ENCODE results near the gene PPP3R1.

Gene PPP3R1

DNA sequence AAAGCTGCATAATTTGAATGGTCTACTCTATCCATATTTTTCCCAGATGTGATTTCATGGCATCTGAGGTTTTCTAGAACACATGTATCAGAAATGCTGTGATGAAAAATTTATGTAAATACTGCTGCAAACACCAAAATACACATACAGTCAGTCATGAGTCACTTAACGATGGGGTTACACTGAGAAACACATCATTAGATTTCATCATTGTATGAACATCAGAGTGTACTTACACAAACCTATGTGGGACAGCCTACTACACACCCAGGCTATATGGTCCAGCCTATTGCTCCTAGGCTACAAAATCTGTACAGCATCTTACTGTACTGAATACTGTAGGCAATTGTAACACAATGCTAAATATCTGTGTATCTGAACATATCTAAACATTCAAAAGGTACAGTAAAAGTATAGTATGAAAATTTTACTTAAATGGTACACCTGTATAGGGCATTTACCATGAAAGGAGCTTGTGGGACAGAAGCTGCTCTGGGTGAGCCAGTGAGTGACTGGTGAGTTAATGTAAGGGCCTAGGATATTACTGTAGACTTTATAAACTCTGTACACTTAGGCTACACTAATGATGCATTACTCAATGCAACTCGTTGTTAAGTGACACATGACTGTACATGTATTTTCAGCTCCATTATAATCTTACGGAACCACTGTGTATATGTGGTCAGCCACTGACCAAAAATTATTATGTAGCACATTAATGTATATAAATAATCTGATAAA lies 61.2 kb downstream of the PPP3R1 start:
- no peaks in the 10 kb centered on the region for H3K36me3 ChIP-seq (ENCODE audit: control insufficient read depth, insufficient read depth, low read length)
- no peaks in the 10 kb centered on the region for H3K4me1 ChIP-seq (ENCODE audit: control insufficient read depth, insufficient read depth, low read length)
- no peaks in the 10 kb centered on the region for H3K27me3 ChIP-seq (ENCODE audit: control insufficient read depth, insufficient read depth, low read length, poor library complexity, severe bottlenecking)
- WGBS, 2 experiments: 87 to 91% methylated on average over 2 of the region's 3 CpGs
- no peaks in the 10 kb centered on the region for H3K9me3 ChIP-seq (ENCODE audit: control insufficient read depth, low read length)
- no peak overlapping the region for H3K4me3 ChIP-seq (ENCODE audit: insufficient read depth, low read depth, low read length)
- no peak overlapping the region for H3K27ac ChIP-seq (ENCODE audit: insufficient read depth, low read depth, low read length, poor library complexity, severe bottlenecking)

DNA sequence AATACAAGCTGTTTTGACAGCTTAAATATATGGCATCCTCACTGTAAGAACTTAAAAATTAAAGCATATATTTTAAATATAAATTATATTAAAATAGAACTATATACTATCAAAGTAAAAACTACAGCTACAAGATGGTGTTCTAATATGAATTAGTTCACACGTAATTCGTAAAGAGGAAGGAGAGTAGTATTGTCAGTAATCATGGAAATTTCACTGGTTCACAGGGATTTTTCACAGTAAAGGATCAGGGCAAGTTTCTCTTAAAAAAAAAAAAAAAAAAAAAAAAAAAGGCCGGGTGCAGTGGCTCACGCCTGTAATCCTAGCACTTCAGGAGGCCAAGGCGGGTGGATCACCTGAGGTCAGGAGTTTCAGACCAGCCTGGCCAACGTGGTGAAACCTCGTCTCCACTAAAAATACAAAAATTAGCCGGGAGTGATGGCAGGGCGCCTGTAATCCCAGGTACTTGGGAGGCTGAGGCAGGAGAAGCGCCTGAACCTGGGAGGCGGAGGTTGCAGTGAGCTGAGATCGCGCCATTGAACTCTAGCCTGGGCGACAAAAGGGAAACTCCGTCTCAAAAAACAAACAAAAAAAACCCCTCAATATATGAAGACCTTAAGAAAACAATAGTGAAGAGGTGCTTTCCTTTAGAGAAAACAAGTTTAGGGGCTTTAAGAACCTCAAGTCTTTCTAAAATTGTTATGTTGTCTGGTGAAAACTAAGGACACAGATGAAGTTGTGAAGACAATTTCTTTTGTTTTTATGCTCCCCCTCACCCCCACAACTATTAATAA lies 62.1 kb downstream of the PPP3R1 start:
- Histone ChIP-seq H3K27me3 (ENCODE audit: control insufficient read depth, insufficient read depth, low read length, poor library complexity, severe bottlenecking) (no peaks in the 10 kb centered on the region), H3K9me3 (ENCODE audit: control insufficient read depth, low read length) (no peaks in the 10 kb centered on the region), H3K27ac (ENCODE audit: insufficient read depth, low read depth, low read length, poor library complexity, severe bottlenecking) (no peak overlapping the region), H3K4me3 (ENCODE audit: insufficient read depth, low read depth, low read length) (no peak overlapping the region), H3K4me1 (ENCODE audit: control insufficient read depth, insufficient read depth, low read length) (no peaks in the 10 kb centered on the region), H3K36me3 (ENCODE audit: control insufficient read depth, insufficient read depth, low read length) (no peaks in the 10 kb centered on the region)
- 84 to 87% methylated on average over 13 to 15 of the region's 15 CpGs for WGBS, 2 experiments

GRCh38 chr2:68188831-68189230 lies 63.5 kb downstream of the PPP3R1 start:
- H3K36me3 ChIP-seq (ENCODE audit: control insufficient read depth, insufficient read depth, low read length): peaks cover 2% of the 10 kb centered on the region
- WGBS, 2 experiments: 95 to 97% methylated on average over 5 of the region's 5 CpGs
- H3K4me1 ChIP-seq (ENCODE audit: control insufficient read depth, insufficient read depth, low read length): no peaks in the 10 kb centered on the region
- no peaks in the 10 kb centered on the region for H3K27me3 ChIP-seq (ENCODE audit: control insufficient read depth, insufficient read depth, low read length, poor library complexity, severe bottlenecking)
- H3K9me3 ChIP-seq (ENCODE audit: control insufficient read depth, low read length): no peaks in the 10 kb centered on the region
- H3K4me3 ChIP-seq (ENCODE audit: insufficient read depth, low read depth, low read length): no peak overlapping the region
- no peak overlapping the region for H3K27ac ChIP-seq (ENCODE audit: insufficient read depth, low read depth, low read length, poor library complexity, severe bottlenecking)

- H3K4me3 ChIP-seq (ENCODE audit: insufficient read depth, low read depth, low read length): no peak overlapping the region
- H3K9me3 ChIP-seq (ENCODE audit: control insufficient read depth, low read length): no peaks in the 10 kb centered on the region
- H3K27ac ChIP-seq (ENCODE audit: insufficient read depth, low read depth, low read length, poor library complexity, severe bottlenecking): no peak overlapping the region
- H3K36me3 ChIP-seq (ENCODE audit: control insufficient read depth, insufficient read depth, low read length): peaks cover 4% of the 10 kb centered on the region
- 100% methylated on average over 1 of the region's 1 CpG for WGBS, 2 experiments
- no peaks in the 10 kb centered on the region for H3K4me1 ChIP-seq (ENCODE audit: control insufficient read depth, insufficient read depth, low read length)
- H3K27me3 ChIP-seq (ENCODE audit: control insufficient read depth, insufficient read depth, low read length, poor library complexity, severe bottlenecking): no peaks in the 10 kb centered on the region
Observed at GRCh38 chr2:68187329-68187728, 65.0 kb downstream of the PPP3R1 start.

DNA sequence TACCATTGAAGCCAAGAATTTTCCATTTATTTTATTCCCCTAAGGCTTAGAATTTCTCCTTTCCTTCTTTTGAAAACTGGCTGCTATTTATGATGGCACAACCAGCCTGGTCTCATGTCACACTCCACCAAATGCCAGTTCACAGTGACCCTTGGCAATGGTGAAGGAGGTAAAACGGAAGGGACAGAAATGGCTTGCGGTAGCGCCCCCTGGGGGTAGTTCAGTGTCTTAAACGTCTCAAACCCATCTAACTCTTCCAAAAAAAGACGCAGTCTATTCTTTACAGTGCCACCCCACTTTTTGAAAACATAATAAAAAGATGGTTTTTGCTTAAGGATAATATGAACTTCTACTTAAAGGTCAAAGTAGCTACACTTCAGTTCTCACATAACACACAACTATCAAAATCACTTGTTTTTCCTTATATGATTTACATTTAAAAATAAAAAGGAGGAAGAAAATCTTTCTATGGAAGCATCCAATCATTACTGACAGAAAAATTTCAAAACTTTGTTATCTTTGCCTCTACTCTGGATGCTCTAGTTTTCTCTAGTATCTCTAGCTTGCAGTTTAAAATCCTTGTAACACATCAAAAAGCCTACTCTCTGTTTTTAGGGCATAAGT lies 66.7 kb downstream of the PPP3R1 start:
- Histone ChIP-seq H3K4me1 (ENCODE audit: control insufficient read depth, insufficient read depth, low read length) (no peaks in the 10 kb centered on the region), H3K9me3 (ENCODE audit: control insufficient read depth, low read length) (no peaks in the 10 kb centered on the region), H3K4me3 (ENCODE audit: insufficient read depth, low read depth, low read length) (no peak overlapping the region), H3K27ac (ENCODE audit: insufficient read depth, low read depth, low read length, poor library complexity, severe bottlenecking) (no peak overlapping the region), H3K27me3 (ENCODE audit: control insufficient read depth, insufficient read depth, low read length, poor library complexity, severe bottlenecking) (no peaks in the 10 kb centered on the region), H3K36me3 (ENCODE audit: control insufficient read depth, insufficient read depth, low read length) (peaks cover 4% of the 10 kb centered on the region)
- WGBS, 2 experiments: 40% methylated on average over 4 of the region's 5 CpGs; no CpG with 5 or more reads in 1 of the 2 experiments

- no peak overlapping the region for H3K27ac ChIP-seq (ENCODE audit: insufficient read depth, low read depth, low read length, poor library complexity, severe bottlenecking)
- no peaks in the 10 kb centered on the region for H3K4me1 ChIP-seq (ENCODE audit: control insufficient read depth, insufficient read depth, low read length)
- no peaks in the 10 kb centered on the region for H3K9me3 ChIP-seq (ENCODE audit: control insufficient read depth, low read length)
- H3K4me3 ChIP-seq (ENCODE audit: insufficient read depth, low read depth, low read length): no peak overlapping the region
- no peaks in the 10 kb centered on the region for H3K27me3 ChIP-seq (ENCODE audit: control insufficient read depth, insufficient read depth, low read length, poor library complexity, severe bottlenecking)
- 95 to 100% methylated on average over 1 of the region's 1 CpG for WGBS, 2 experiments
- H3K36me3 ChIP-seq (ENCODE audit: control insufficient read depth, insufficient read depth, low read length): peaks cover 5% of the 10 kb centered on the region
Observed at GRCh38 chr2:68182902-68183301, 69.4 kb downstream of the PPP3R1 start.

- Histone ChIP-seq H3K27me3 (ENCODE audit: control insufficient read depth, insufficient read depth, low read length, poor library complexity, severe bottlenecking) (no peaks in the 10 kb centered on the region), H3K9me3 (ENCODE audit: control insufficient read depth, low read length) (no peaks in the 10 kb centered on the region), H3K4me1 (ENCODE audit: control insufficient read depth, insufficient read depth, low read length) (no peaks in the 10 kb centered on the region), H3K4me3 (ENCODE audit: insufficient read depth, low read depth, low read length) (no peak overlapping the region), H3K27ac (ENCODE audit: insufficient read depth, low read depth, low read length, poor library complexity, severe bottlenecking) (no peak overlapping the region), H3K36me3 (ENCODE audit: control insufficient read depth, insufficient read depth, low read length) (peaks cover 13% of the 10 kb centered on the region)
- 95% methylated on average over 2 of the region's 4 CpGs for WGBS, 2 experiments
Observed at GRCh38 chr2:68178954-68179627, 73.2 kb downstream of the PPP3R1 start.

- no peaks in the 10 kb centered on the region for H3K27me3 ChIP-seq (ENCODE audit: control insufficient read depth, insufficient read depth, low read length, poor library complexity, severe bottlenecking)
- H3K4me1 ChIP-seq (ENCODE audit: control insufficient read depth, insufficient read depth, low read length): no peaks in the 10 kb centered on the region
- H3K4me3 ChIP-seq (ENCODE audit: insufficient read depth, low read depth, low read length): no peak overlapping the region
- WGBS, 2 experiments: 95 to 97% methylated on average over 3 of the region's 3 CpGs
- no peaks in the 10 kb centered on the region for H3K9me3 ChIP-seq (ENCODE audit: control insufficient read depth, low read length)
- H3K36me3 ChIP-seq (ENCODE audit: control insufficient read depth, insufficient read depth, low read length): peaks cover 9% of the 10 kb centered on the region
- no peak overlapping the region for H3K27ac ChIP-seq (ENCODE audit: insufficient read depth, low read depth, low read length, poor library complexity, severe bottlenecking)
Observed at GRCh38 chr2:68178432-68178831, 73.9 kb downstream of the PPP3R1 start.

DNA sequence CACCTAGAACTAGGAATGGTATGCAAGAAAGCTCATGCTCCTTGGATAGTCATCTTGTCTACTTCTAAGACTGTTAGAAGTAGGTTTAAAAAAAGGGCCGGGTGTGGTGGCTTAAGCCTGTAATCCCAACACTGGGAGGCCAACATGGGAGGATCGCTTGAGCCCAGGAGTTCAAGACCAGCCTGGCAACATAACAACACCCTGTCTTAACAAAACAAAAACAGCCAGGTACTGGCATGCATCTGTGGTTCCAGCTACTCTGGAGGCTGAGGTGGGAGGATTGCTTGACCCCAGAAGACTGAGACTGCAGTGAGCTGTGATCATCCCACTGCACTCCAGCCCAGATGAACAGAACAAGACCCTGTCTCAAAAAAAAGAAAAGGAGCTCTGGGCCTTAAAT lies 74.8 kb downstream of the PPP3R1 start:
- Histone ChIP-seq H3K27ac (ENCODE audit: insufficient read depth, low read depth, low read length, poor library complexity, severe bottlenecking) (no peak overlapping the region), H3K36me3 (ENCODE audit: control insufficient read depth, insufficient read depth, low read length) (peaks cover 9% of the 10 kb centered on the region), H3K4me1 (ENCODE audit: control insufficient read depth, insufficient read depth, low read length) (no peaks in the 10 kb centered on the region), H3K9me3 (ENCODE audit: control insufficient read depth, low read length) (no peaks in the 10 kb centered on the region), H3K27me3 (ENCODE audit: control insufficient read depth, insufficient read depth, low read length, poor library complexity, severe bottlenecking) (no peaks in the 10 kb centered on the region), H3K4me3 (ENCODE audit: insufficient read depth, low read depth, low read length) (no peak overlapping the region)
- WGBS, 2 experiments: 45 to 46% methylated on average over 2 of the region's 2 CpGs

DNA sequence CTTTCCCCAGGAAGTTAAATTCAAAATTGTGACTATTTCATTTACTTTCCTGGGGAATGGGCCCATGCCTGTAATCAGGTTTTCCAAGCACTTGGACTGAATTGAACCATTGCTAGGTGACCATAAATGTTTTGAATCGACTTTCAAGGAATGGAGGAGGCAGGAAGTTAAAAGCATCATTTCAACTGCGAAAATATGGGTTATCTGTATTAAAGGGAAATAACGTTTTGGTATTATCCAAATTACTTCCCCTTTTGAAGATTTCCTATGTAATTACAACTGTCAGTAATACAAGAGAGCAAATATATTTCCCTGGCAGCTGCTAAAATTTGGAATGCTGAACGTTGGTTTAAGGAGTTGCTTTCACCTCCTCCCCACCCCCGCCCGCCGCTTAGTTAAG lies 75.7 kb downstream of the PPP3R1 start:
- WGBS, 2 experiments: 96 to 98% methylated on average over 5 to 6 of the region's 7 CpGs
- Histone ChIP-seq H3K27ac (ENCODE audit: insufficient read depth, low read depth, low read length, poor library complexity, severe bottlenecking) (no peak overlapping the region), H3K27me3 (ENCODE audit: control insufficient read depth, insufficient read depth, low read length, poor library complexity, severe bottlenecking) (no peaks in the 10 kb centered on the region), H3K9me3 (ENCODE audit: control insufficient read depth, low read length) (no peaks in the 10 kb centered on the region), H3K4me3 (ENCODE audit: insufficient read depth, low read depth, low read length) (no peak overlapping the region), H3K4me1 (ENCODE audit: control insufficient read depth, insufficient read depth, low read length) (no peaks in the 10 kb centered on the region), H3K36me3 (ENCODE audit: control insufficient read depth, insufficient read depth, low read length) (peaks cover 14% of the 10 kb centered on the region)

Measured in ectodermal cell (in vitro differentiated cells).